Left ventricle myocardium inferior (tissue), 1 donor: ENCODE measurements around the gene RNF224. TPM values are rescaled to one million over a fixed set of nuclear protein-coding genes. Genes with fewer than 3 reads are reported as not detected.
A peak's percentile ranks its signal among the peaks of the same experiment; 100 is the strongest.

Experiments
- DNase-seq: peaks from one replicate; pipeline ENCODE4 v3.0.0-alpha.2; 2020
- H3K27ac ChIP-seq: fragments of 200-600 bp; replicated peaks from 2 replicates; pipeline ENCODE4 v1.8.0; 2021
- H3K27me3 ChIP-seq: fragments of 200-600 bp; 2 replicates; pipeline ENCODE4 v1.8.0; 2021; ENCODE audit warnings: low read depth
- H3K36me3 ChIP-seq: fragments of 200-600 bp; 2 replicates; pipeline ENCODE4 v1.8.0; 2021
- H3K4me1 ChIP-seq: fragments of 200-600 bp; 2 replicates; pipeline ENCODE4 v1.8.0; 2021
- H3K4me3 ChIP-seq: fragments of 200-600 bp; 2 replicates; pipeline ENCODE4 v1.8.0; 2021; ENCODE audit warnings: mild to moderate bottlenecking, moderate library complexity
- H3K9me3 ChIP-seq: fragments of 200-600 bp; replicated peaks from 2 replicates; pipeline ENCODE4 v1.8.0; 2021
- CTCF ChIP-seq: fragments of 200-600 bp; IDR thresholded peaks from 2 replicates; pipeline ENCODE4 v1.8.0; 2021; ENCODE audit warnings: antibody characterized with exemption, mild to moderate bottlenecking, borderline replicate concordance
- intact Hi-C: fragments of 100-400 bp; cut with micrococcal nuclease; formaldehyde crosslinking; loops from one replicate; pipeline ENCODE4 v1.11.0; 2022
- long read RNA-seq: library from polyadenylated mRNA; unstranded; transcript quantifications from one replicate; pipeline ENCODE4 v2.0.0, GENCODE V29; 2021
- total RNA-seq: library from RNA; stranded (reverse); fragmentation: NEBNext Ultra II Directional; extraction: Animal tissue kit (Norgen Biotek cat#: 25700); gene quantifications from one replicate; pipeline ENCODE4 v1.2.1, GENCODE V29; 2021
- donor health status: DM: no; HTN: yes; CAD: no; lungs with severe emphysema.

Gene RNF224
- not detected for total RNA-seq
- long read RNA-seq: 0 reads

GRCh38 chr9:137227054-137227852 lies at the start of gene RNF224:
RNF224 (plus strand) TSS chr9:137227502; CDS start chr9:137228336, 834 bp downstream.
- no peak within 1 kb of the TSS for H3K27ac ChIP-seq
- H3K9me3 ChIP-seq: no peaks in the 10 kb centered on the region
- DNase-seq: peak; percentile 71
- TF ChIP-seq CTCF: peak; percentile 92
- peaks cover 44% of the 10 kb centered on the region for H3K27me3 ChIP-seq
- H3K36me3 ChIP-seq: no peaks in the 10 kb centered on the region
- no peak within 1 kb of the TSS for H3K4me3 ChIP-seq
- H3K4me1 ChIP-seq: peaks cover 23% of the 10 kb centered on the region
- intact Hi-C loops: loop anchor here (5.0 kb wide), 1 partner anchor 105 kb away; no protein-coding TSS in a partner anchor

- H3K9me3 ChIP-seq: no peaks in the 10 kb centered on the region
- intact Hi-C loops: no loop called here
Measured at GRCh38 chr9:137178201-137178938, 48.9 kb upstream of the RNF224 start.

GRCh38 chr9:137178939-137179630 lies 48.2 kb upstream of the RNF224 start:
- no peak for DNase-seq
- no peaks in the 10 kb centered on the region for H3K4me1 ChIP-seq
- no peak overlapping the region for H3K27ac ChIP-seq
- intact Hi-C loops: no loop called here
- H3K4me3 ChIP-seq: no peak overlapping the region
- peaks cover 59% of the 10 kb centered on the region for H3K36me3 ChIP-seq
- H3K9me3 ChIP-seq: no peaks in the 10 kb centered on the region
- H3K27me3 ChIP-seq: no peaks in the 10 kb centered on the region
- no peak for TF ChIP-seq CTCF

More at GRCh38 chr9:137178201-137178938, 48.9 kb upstream of the RNF224 start:
- H3K4me1 ChIP-seq: no peaks in the 10 kb centered on the region
- no peak for DNase-seq
- H3K27me3 ChIP-seq: no peaks in the 10 kb centered on the region
- no peak overlapping the region for H3K27ac ChIP-seq
- H3K36me3 ChIP-seq: peaks cover 52% of the 10 kb centered on the region
- no peak for TF ChIP-seq CTCF
- no peak overlapping the region for H3K4me3 ChIP-seq

GRCh38 chr9:137179761-137180160 lies 47.5 kb upstream of the RNF224 start:
- Histone ChIP-seq H3K9me3 (no peaks in the 10 kb centered on the region), H3K27me3 (no peaks in the 10 kb centered on the region), H3K27ac (no peak overlapping the region), H3K4me1 (no peaks in the 10 kb centered on the region), H3K4me3 (no peak overlapping the region), H3K36me3 (peaks cover 60% of the 10 kb centered on the region)
- no peak for TF ChIP-seq CTCF
- intact Hi-C loops: no loop called here
- DNase-seq: no peak

GRCh38 chr9:137180491-137180890 lies 46.8 kb upstream of the RNF224 start:
- intact Hi-C loops: no loop called here
- Histone ChIP-seq H3K27me3 (no peaks in the 10 kb centered on the region), H3K4me1 (peaks cover 7% of the 10 kb centered on the region), H3K36me3 (peaks cover 67% of the 10 kb centered on the region), H3K27ac (no peak overlapping the region), H3K9me3 (no peaks in the 10 kb centered on the region), H3K4me3 (no peak overlapping the region)
- TF ChIP-seq CTCF: no peak
- no peak for DNase-seq
